Activated CD4-positive, alpha-beta T cell treated with anti-CD3 and anti-CD28 coated beads, Interleukin-2, amount 50 U/mL, for 1 hour (primary cell): Measurements from ENCODE around the gene CGREF1.
"Not testable (repeated sequence)": the region's sequence is repeated elsewhere in the genome, so short reads cannot be mapped to it uniquely, and the experiment has no call there.

Experiments used
- DNase-seq: peaks from one replicate; pipeline ENCODE4 v3.0.0-alpha.2; 2020

Gene CGREF1

GRCh38 chr2:27110603-27111352, 8.2 kb downstream of the CGREF1 start:
- DNase-seq: not testable (repeated sequence)

GRCh38 chr2:27109083-27109482, 9.8 kb downstream of the CGREF1 start:
- no peak for DNase-seq

- DNase-seq: no peak
These were observed 10.7 kb downstream of the CGREF1 start for GRCh38 chr2:27108221-27108620.

- DNase-seq: no peak
These were observed 12.9 kb downstream of the CGREF1 start for GRCh38 chr2:27105981-27106380.

GRCh38 chr2:27102329-27102728, 16.6 kb downstream of the CGREF1 start:
- no peak for DNase-seq

GRCh38 chr2:27100036-27100435, 18.9 kb downstream of the CGREF1 start:
- DNase-seq: no peak

- no peak for DNase-seq
These were observed 19.5 kb downstream of the CGREF1 start for GRCh38 chr2:27099334-27099955.

- no peak for DNase-seq
These were observed 21.6 kb downstream of the CGREF1 start for GRCh38 chr2:27097341-27097740.

GRCh38 chr2:27096748-27097297, 22.1 kb downstream of the CGREF1 start:
- DNase-seq: no peak

- DNase-seq: peak; percentile 30
These were observed 22.9 kb downstream of the CGREF1 start for GRCh38 chr2:27095745-27096651.

GRCh38 chr2:27095427-27095744, 23.5 kb downstream of the CGREF1 start:
- no peak for DNase-seq

GRCh38 chr2:27094353-27094984, 24.5 kb downstream of the CGREF1 start:
- DNase-seq: no peak

- no peak for DNase-seq
These were observed 25.2 kb downstream of the CGREF1 start for GRCh38 chr2:27093430-27094352.

- no peak for DNase-seq
These were observed 26.1 kb downstream of the CGREF1 start for GRCh38 chr2:27092696-27093429.

GRCh38 chr2:27091746-27092695, 26.9 kb downstream of the CGREF1 start:
- no peak for DNase-seq

GRCh38 chr2:27089111-27089954, 29.6 kb downstream of the CGREF1 start:
- DNase-seq: no peak

GRCh38 chr2:27088634-27089033, 30.3 kb downstream of the CGREF1 start:
- no peak for DNase-seq

GRCh38 chr2:27087823-27088410, 31.0 kb downstream of the CGREF1 start:
- DNase-seq: no peak
